ENCODE results near the gene TOM1.

DNA sequence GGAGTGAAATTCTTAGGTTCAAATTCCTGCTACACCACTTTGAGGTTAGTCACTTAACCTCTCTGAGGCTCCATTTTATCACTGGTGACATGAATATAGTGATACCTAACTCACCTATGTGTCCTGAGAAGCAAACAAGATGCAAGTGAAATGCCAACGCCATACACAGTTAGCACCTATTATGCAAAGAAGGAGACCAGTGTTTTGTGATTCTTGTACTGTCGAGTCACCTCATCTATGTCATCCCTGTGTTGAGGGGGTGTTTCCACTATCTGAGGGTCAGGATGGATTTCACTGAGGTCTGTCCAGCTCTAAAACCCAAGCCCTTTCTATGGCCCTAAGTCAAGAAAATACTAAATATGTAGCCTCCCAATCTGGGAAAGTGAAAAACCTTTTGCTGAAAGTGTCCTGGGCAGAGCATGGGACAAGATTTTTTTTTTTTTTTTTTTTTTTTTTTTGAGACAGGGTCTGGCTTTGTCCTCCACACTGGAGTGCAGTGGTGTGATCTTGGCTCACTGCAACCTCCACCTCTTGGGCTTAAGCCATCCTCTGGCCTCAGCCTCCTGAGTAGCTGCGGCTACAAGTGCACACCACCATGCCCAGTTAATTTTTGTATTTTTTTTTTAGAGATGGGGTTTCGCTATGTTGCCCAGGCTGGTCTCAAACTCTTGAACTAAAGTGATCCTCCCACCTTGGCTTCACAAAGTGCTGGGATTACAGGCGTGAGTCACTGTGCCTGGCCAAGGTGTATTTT lies 95.3 kb downstream of the TOM1 start:
- TF ChIP-seq, protein P1, sequence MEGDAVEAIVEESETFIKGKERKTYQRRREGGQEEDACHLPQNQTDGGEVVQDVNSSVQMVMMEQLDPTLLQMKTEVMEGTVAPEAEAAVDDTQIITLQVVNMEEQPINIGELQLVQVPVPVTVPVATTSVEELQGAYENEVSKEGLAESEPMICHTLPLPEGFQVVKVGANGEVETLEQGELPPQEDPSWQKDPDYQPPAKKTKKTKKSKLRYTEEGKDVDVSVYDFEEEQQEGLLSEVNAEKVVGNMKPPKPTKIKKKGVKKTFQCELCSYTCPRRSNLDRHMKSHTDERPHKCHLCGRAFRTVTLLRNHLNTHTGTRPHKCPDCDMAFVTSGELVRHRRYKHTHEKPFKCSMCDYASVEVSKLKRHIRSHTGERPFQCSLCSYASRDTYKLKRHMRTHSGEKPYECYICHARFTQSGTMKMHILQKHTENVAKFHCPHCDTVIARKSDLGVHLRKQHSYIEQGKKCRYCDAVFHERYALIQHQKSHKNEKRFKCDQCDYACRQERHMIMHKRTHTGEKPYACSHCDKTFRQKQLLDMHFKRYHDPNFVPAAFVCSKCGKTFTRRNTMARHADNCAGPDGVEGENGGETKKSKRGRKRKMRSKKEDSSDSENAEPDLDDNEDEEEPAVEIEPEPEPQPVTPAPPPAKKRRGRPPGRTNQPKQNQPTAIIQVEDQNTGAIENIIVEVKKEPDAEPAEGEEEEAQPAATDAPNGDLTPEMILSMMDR (IDR thresholded peaks at IDR 0.05; ENCODE audit: insufficient read depth, low read depth, low read length): no peak
- TF ChIP-seq EZH2 (IDR thresholded peaks at IDR 0.05; ENCODE audit: insufficient read depth, low read length): no peak
